Neuronal stem cell (in vitro differentiated cells): Measurements from ENCODE around the gene PRKG2.

Source experiments
- DNase-seq: peaks from one replicate; pipeline ENCODE4 v3.0.0-alpha.2; 2013; ENCODE audit warnings: low spot score
- H2AFZ ChIP-seq: one replicate; pipeline ENCODE4 v1.6.1; 2013; ENCODE audit warnings: mild to moderate bottlenecking, low read length, inconsistent platforms
- H2AK5ac ChIP-seq: 2 replicates; pipeline ENCODE4 v1.6.1; 2013; ENCODE audit warnings: low read depth, mild to moderate bottlenecking, inconsistent platforms, low read length, moderate library complexity, mixed read lengths
- H2BK120ac ChIP-seq: 2 replicates; pipeline ENCODE4 v1.6.1; 2013; ENCODE audit warnings: low read depth, mild to moderate bottlenecking, inconsistent platforms, low read length, moderate library complexity, mixed read lengths
- H2BK12ac ChIP-seq: one replicate; pipeline ENCODE4 v1.6.1; 2013; ENCODE audit warnings: low read length, inconsistent platforms
- H2BK15ac ChIP-seq: 2 replicates; pipeline ENCODE4 v1.6.1; 2013; ENCODE audit warnings: mild to moderate bottlenecking, low read length, inconsistent platforms, mixed read lengths
- H2BK5ac ChIP-seq: one replicate; pipeline ENCODE4 v1.6.1; 2013; ENCODE audit warnings: inconsistent platforms, mild to moderate bottlenecking, low read length, moderate library complexity
- H3K14ac ChIP-seq: one replicate; pipeline ENCODE4 v1.6.1; 2013; ENCODE audit warnings: low read length, inconsistent platforms
- H3K18ac ChIP-seq: 2 replicates; pipeline ENCODE4 v1.6.1; 2013; ENCODE audit warnings: low read length, inconsistent platforms
- H3K23ac ChIP-seq: 2 replicates; pipeline ENCODE4 v1.6.1; 2013; ENCODE audit warnings: low read depth, mild to moderate bottlenecking, mixed read lengths, low read length, inconsistent platforms; ENCODE audit not compliant: poor library complexity
- H3K27ac ChIP-seq: replicated peaks from 3 replicates; pipeline ENCODE4 v1.5.1; 2013; ENCODE audit warnings: low read length, inconsistent platforms
- H3K27me3 ChIP-seq, 3 experiments: 2 replicates each; pipeline ENCODE4 v1.6.1; 2013; ENCODE audit warnings: low read length in 3 of 3, mild to moderate bottlenecking in 2 of 3, inconsistent platforms in 1 of 3, low read depth in 1 of 3, mixed read lengths in 1 of 3, moderate library complexity in 1 of 3; ENCODE audit not compliant: control insufficient read depth in 3 of 3, insufficient read depth in 3 of 3
- H3K36me3 ChIP-seq, 2 donors: replicated peaks in 1 of 2; 2 replicates each; pipeline ENCODE4 v1.6.1; 2013; ENCODE audit warnings: low read length in 2 of 2; ENCODE audit not compliant: control insufficient read depth in 2 of 2, insufficient read depth in 2 of 2
- H3K4ac ChIP-seq: 2 replicates; pipeline ENCODE4 v1.6.1; 2013; ENCODE audit warnings: inconsistent platforms, mild to moderate bottlenecking, low read length, moderate library complexity
- H3K4me1 ChIP-seq, 2 donors: 1 replicate in 1 of 2; 2 replicates in 1 of 2; pipeline ENCODE4 v1.6.1; 2013; ENCODE audit warnings: low read length in 2 of 2, low read depth in 1 of 2; ENCODE audit not compliant: control insufficient read depth in 2 of 2, insufficient read depth in 1 of 2
- H3K4me2 ChIP-seq: one replicate; pipeline ENCODE4 v1.6.1; 2013; ENCODE audit warnings: mild to moderate bottlenecking, low read length, inconsistent platforms; ENCODE audit not compliant: insufficient read depth, poor library complexity, severe bottlenecking
- H3K4me3 ChIP-seq, 2 donors: 2 replicates each; pipeline ENCODE4 v1.5.1; 2013; ENCODE audit warnings: low read length in 2 of 2, mild to moderate bottlenecking in 2 of 2, inconsistent platforms in 1 of 2, moderate library complexity in 1 of 2
- H3K79me1 ChIP-seq: one replicate; pipeline ENCODE4 v1.6.1; 2013; ENCODE audit warnings: low read depth, mild to moderate bottlenecking, inconsistent platforms, low read length, moderate library complexity
- H3K9ac ChIP-seq: one replicate; pipeline ENCODE4 v1.6.1; 2013; ENCODE audit warnings: mild to moderate bottlenecking, low read depth, low read length, inconsistent platforms; ENCODE audit not compliant: poor library complexity
- H3K9me3 ChIP-seq, 2 donors: replicated peaks in 1 of 2; 2 replicates each; pipeline versions ENCODE3 to v1.6.1; 2013; ENCODE audit warnings: low read length in 2 of 2, mild to moderate bottlenecking in 2 of 2, inconsistent platforms in 1 of 2, low read depth in 1 of 2, mixed read lengths in 1 of 2, moderate library complexity in 1 of 2; ENCODE audit not compliant: control insufficient read depth in 2 of 2, insufficient read depth in 1 of 2
- H4K8ac ChIP-seq: one replicate; pipeline ENCODE4 v1.6.1; 2013; ENCODE audit warnings: low read depth, mild to moderate bottlenecking, inconsistent platforms, low read length, moderate library complexity
- H4K91ac ChIP-seq: one replicate; pipeline ENCODE4 v1.6.1; 2013; ENCODE audit warnings: low read length, low read depth, mild to moderate bottlenecking, inconsistent platforms; ENCODE audit not compliant: poor library complexity
- WGBS, 2 donors: extraction: QIAGEN DNeasy Blood & Tissue Kit; methylation state at CpG; one replicate each; pipeline ENCODE4 v1.1.7; 2013; ENCODE audit warnings: missing lambda C conversion rate in 2 of 2, mixed read lengths in 1 of 2; ENCODE audit not compliant: insufficient read length in 2 of 2, insufficient replicate concordance in 1 of 2; ENCODE audit errors: extremely low coverage in 2 of 2; 5-methylcytosine and 5-hydroxymethylcytosine counted together

Gene PRKG2

GRCh38 chr4:81042578-81043365, 172.2 kb downstream of the PRKG2 start:
- Histone ChIP-seq H4K8ac (no peak overlapping the region), H2AK5ac (no peak overlapping the region), H2BK120ac (no peak overlapping the region), H3K4me2 (no peak overlapping the region), H3K18ac (no peak overlapping the region), H2BK15ac (no peak overlapping the region), H2BK5ac (no peak overlapping the region), H4K91ac (no peak overlapping the region), H3K4ac (no peak overlapping the region), H3K9me3 (no peaks in the 10 kb centered on the region), H3K79me1 (no peaks in the 10 kb centered on the region), H2BK12ac (no peak overlapping the region), H3K9ac (no peak overlapping the region), H3K27ac (no peak overlapping the region), H3K4me1 (no peaks in the 10 kb centered on the region), H3K14ac (no peak overlapping the region), H3K36me3 (no peaks in the 10 kb centered on the region), H2AFZ (no peak overlapping the region), H3K4me3 (no peak overlapping the region), H3K23ac (no peak overlapping the region), H3K27me3 (no peaks in the 10 kb centered on the region)
- no CpG with 5 or more reads among the region's 5 CpGs for WGBS, 2 donors
- DNase-seq: no peak

- no peak overlapping the region for H2BK5ac ChIP-seq
- WGBS, 2 donors: no CpG with 5 or more reads among the region's 4 CpGs
Measured at GRCh38 chr4:81040012-81040659, 174.9 kb downstream of the PRKG2 start.

GRCh38 chr4:81039351-81039972, 175.6 kb downstream of the PRKG2 start:
- Histone ChIP-seq H4K8ac (no peak overlapping the region), H3K36me3 (no peaks in the 10 kb centered on the region), H2AFZ (no peak overlapping the region), H2BK120ac (no peak overlapping the region), H2BK15ac (no peak overlapping the region), H3K79me1 (no peaks in the 10 kb centered on the region), H3K9ac (no peak overlapping the region), H2BK5ac (no peak overlapping the region), H3K4ac (no peak overlapping the region), H3K18ac (no peak overlapping the region), H3K4me3 (no peak overlapping the region), H3K9me3 (no peaks in the 10 kb centered on the region), H3K4me2 (no peak overlapping the region), H3K4me1 (no peaks in the 10 kb centered on the region), H2BK12ac (no peak overlapping the region), H3K27me3 (no peaks in the 10 kb centered on the region), H3K14ac (no peak overlapping the region), H2AK5ac (no peak overlapping the region), H3K23ac (no peak overlapping the region), H3K27ac (no peak overlapping the region), H4K91ac (no peak overlapping the region)
- no CpG with 5 or more reads among the region's 4 CpGs for WGBS, 2 donors
- no peak for DNase-seq

More at GRCh38 chr4:81040012-81040659, 174.9 kb downstream of the PRKG2 start:
- Histone ChIP-seq H3K14ac (no peak overlapping the region), H3K9me3 (no peaks in the 10 kb centered on the region), H3K4ac (no peak overlapping the region), H3K27ac (no peak overlapping the region), H2BK12ac (no peak overlapping the region), H2AFZ (peak overlapping the region; percentile 21), H3K27me3 (no peaks in the 10 kb centered on the region), H4K91ac (no peak overlapping the region), H3K4me3 (no peak overlapping the region), H3K4me2 (no peak overlapping the region), H2BK120ac (no peak overlapping the region), H3K18ac (no peak overlapping the region), H4K8ac (no peak overlapping the region), H3K23ac (no peak overlapping the region), H3K4me1 (no peaks in the 10 kb centered on the region), H2AK5ac (no peak overlapping the region), H3K79me1 (no peaks in the 10 kb centered on the region), H3K36me3 (no peaks in the 10 kb centered on the region), H3K9ac (no peak overlapping the region), H2BK15ac (no peak overlapping the region)
- no peak for DNase-seq
